Measurements from ENCODE around the gene CELF5.
"Not testable (repeated sequence)": the region's sequence is repeated elsewhere in the genome, so short reads cannot be mapped to it uniquely, and the experiment has no call there.

The CELF5 gene

GRCh38 chr19:3207461-3208242 lies 16.8 kb upstream of the CELF5 start:
- DNase-seq (ENCODE audit: low read depth): no peak

- no peak for DNase-seq (ENCODE audit: low read depth)
Measured at GRCh38 chr19:3208317-3209207, 15.9 kb upstream of the CELF5 start.

- DNase-seq (ENCODE audit: low read depth): peak; percentile 21
Measured at GRCh38 chr19:3210347-3211017, 14.0 kb upstream of the CELF5 start.

GRCh38 chr19:3211191-3211590 lies 13.3 kb upstream of the CELF5 start:
- no peak for DNase-seq (ENCODE audit: low read depth)

GRCh38 chr19:3213159-3213558 lies 11.3 kb upstream of the CELF5 start:
- DNase-seq (ENCODE audit: low read depth): no peak

- DNase-seq (ENCODE audit: low read depth): no peak
Measured at GRCh38 chr19:3216874-3217273, 7.6 kb upstream of the CELF5 start.

- no peak for DNase-seq (ENCODE audit: low read depth)
Measured at GRCh38 chr19:3220576-3220975, 3.9 kb upstream of the CELF5 start.

- not testable (repeated sequence) for DNase-seq (ENCODE audit: low read depth)
Measured at GRCh38 chr19:3221576-3221975, 2.9 kb upstream of the CELF5 start.

- no peak for DNase-seq (ENCODE audit: low read depth)
Measured at GRCh38 chr19:3222709-3223108, 1.8 kb upstream of the CELF5 start.

- DNase-seq (ENCODE audit: low read depth): no peak
Measured at GRCh38 chr19:3225169-3225485, 666 bp downstream of the CELF5 start.

- DNase-seq (ENCODE audit: low read depth): no peak
Measured at GRCh38 chr19:3225677-3226093, 1.2 kb downstream of the CELF5 start.

GRCh38 chr19:3227054-3227626 lies 2.7 kb downstream of the CELF5 start:
- DNase-seq (ENCODE audit: low read depth): no peak

GRCh38 chr19:3229346-3229743 lies 4.9 kb downstream of the CELF5 start:
- no peak for DNase-seq (ENCODE audit: low read depth)

GRCh38 chr19:3229888-3230496 lies 5.5 kb downstream of the CELF5 start:
- no peak for DNase-seq (ENCODE audit: low read depth)

- no peak for DNase-seq (ENCODE audit: low read depth)
Measured at GRCh38 chr19:3231288-3231687, 6.8 kb downstream of the CELF5 start.

GRCh38 chr19:3233116-3233515 lies 8.7 kb downstream of the CELF5 start:
- no peak for DNase-seq (ENCODE audit: low read depth)

GRCh38 chr19:3233831-3234230 lies 9.4 kb downstream of the CELF5 start:
- no peak for DNase-seq (ENCODE audit: low read depth)

- DNase-seq (ENCODE audit: low read depth): no peak
Measured at GRCh38 chr19:3234800-3235199, 10.3 kb downstream of the CELF5 start.

- DNase-seq (ENCODE audit: low read depth): not testable (repeated sequence)
Measured at GRCh38 chr19:3235604-3236003, 11.1 kb downstream of the CELF5 start.

GRCh38 chr19:3236272-3236671 lies 11.8 kb downstream of the CELF5 start:
- no peak for DNase-seq (ENCODE audit: low read depth)

- DNase-seq (ENCODE audit: low read depth): no peak
Measured at GRCh38 chr19:3238066-3238561, 13.7 kb downstream of the CELF5 start.

GRCh38 chr19:3239367-3239766 lies 14.9 kb downstream of the CELF5 start:
- DNase-seq (ENCODE audit: low read depth): no peak
